Neural cell (in vitro differentiated cells): Measurements from ENCODE around the gene AMPH. TPM values are rescaled to one million over a fixed set of nuclear protein-coding genes. Genes with fewer than 3 reads are reported as not detected.

Experiments used
- H2AFZ ChIP-seq: fragments of 200-600, 300-800 bp; sonication (generic), shearing (Covaris generic); 2 replicates; pipeline ENCODE4 v1.6.0; 2014; ENCODE audit warnings: low read depth, mild to moderate bottlenecking, antibody characterized with exemption, low read length, moderate library complexity
- H3F3A ChIP-seq: fragments of 200-600 bp; shearing (Covaris generic); 2 replicates; pipeline ENCODE4 v1.6.1; 2016; ENCODE audit warnings: mild to moderate bottlenecking, moderate library complexity, mixed read lengths, antibody characterized with exemption, low read length; ENCODE audit not compliant: insufficient read depth, poor library complexity, severe bottlenecking
- H3K27ac ChIP-seq: fragments of 200-600, 300-800 bp; sonication (generic), shearing (Covaris generic); 2 replicates; pipeline ENCODE4 v1.5.1; 2014; ENCODE audit warnings: mild to moderate bottlenecking, low read length, moderate library complexity
- H3K27me3 ChIP-seq: fragments of 300-800, 200-600 bp; sonication (generic), shearing (Covaris generic); 2 replicates; pipeline ENCODE4 v1.6.0; 2014; ENCODE audit warnings: mild to moderate bottlenecking, low read depth, low read length, moderate library complexity; ENCODE audit not compliant: insufficient read depth
- H3K36me3 ChIP-seq: fragments of 300-800, 200-600 bp; sonication (generic), shearing (Covaris generic); 2 replicates; pipeline ENCODE4 v1.5.1; 2014; ENCODE audit warnings: mild to moderate bottlenecking, antibody characterized with exemption, low read length, moderate library complexity; ENCODE audit not compliant: insufficient read depth
- H3K4me2 ChIP-seq: fragments of 300-800, 200-600 bp; sonication (generic), shearing (Covaris generic); 2 replicates; pipeline ENCODE4 v1.6.0; 2014; ENCODE audit warnings: mild to moderate bottlenecking, low read length
- H3K4me3 ChIP-seq: fragments of 300-800, 200-600 bp; sonication (generic), shearing (Covaris generic); 2 replicates; pipeline ENCODE4 v1.5.1; 2014; ENCODE audit warnings: mild to moderate bottlenecking, low read length, moderate library complexity
- H3K79me2 ChIP-seq: fragments of 200-600 bp; shearing (Covaris generic); replicated peaks from 2 replicates; pipeline ENCODE4 v1.6.0; 2014; ENCODE audit warnings: mild to moderate bottlenecking, low read length, moderate library complexity; ENCODE audit not compliant: insufficient read depth
- H3K9ac ChIP-seq: fragments of 300-800, 200-600 bp; sonication (generic), shearing (Covaris generic); 2 replicates; pipeline ENCODE4 v1.6.1; 2016; ENCODE audit warnings: mild to moderate bottlenecking, low read length, mixed read lengths
- H3K9me2 ChIP-seq: fragments of 200-600 bp; shearing (Covaris generic); 2 replicates; pipeline ENCODE4 v1.6.1; 2016; ENCODE audit warnings: mild to moderate bottlenecking, low read length, mixed read lengths; ENCODE audit not compliant: insufficient read depth
- H3K9me3 ChIP-seq: fragments of 200-600, 300-800 bp; sonication (generic), shearing (Covaris generic); 2 replicates; pipeline ENCODE4 v1.6.1; 2016; ENCODE audit warnings: mild to moderate bottlenecking, mixed run types, low read length, moderate library complexity, mixed read lengths
- H4K20me1 ChIP-seq: fragments of 200-600 bp; shearing (Covaris generic); 2 replicates; pipeline ENCODE4 v1.6.1; 2016; ENCODE audit warnings: mild to moderate bottlenecking, mixed run types; ENCODE audit not compliant: insufficient read depth
- CTCF ChIP-seq: fragments of 450-650 bp; IDR thresholded peaks from 2 replicates; pipeline ENCODE4 v1.5.1; 2014; ENCODE audit warnings: antibody characterized with exemption, mild to moderate bottlenecking, moderate library complexity; ENCODE audit not compliant: poor library complexity, severe bottlenecking
- EP300 ChIP-seq: fragments of 450-650 bp; conservative IDR thresholded peaks from 2 replicates; pipeline ENCODE4 v1.6.1; 2014; ENCODE audit warnings: antibody characterized with exemption, mild to moderate bottlenecking, moderate library complexity; ENCODE audit not compliant: poor library complexity, severe bottlenecking
- EZH2 ChIP-seq: fragments of 200-600, 300-800 bp; shearing (Covaris generic), sonication (generic); IDR thresholded peaks from 2 replicates; pipeline ENCODE4 v1.6.1; 2014; ENCODE audit warnings: antibody characterized with exemption, low read length, borderline replicate concordance, mild to moderate bottlenecking; ENCODE audit not compliant: insufficient read depth, poor library complexity, severe bottlenecking
- MXI1 ChIP-seq: fragments of 450-650 bp; conservative IDR thresholded peaks from 2 replicates; pipeline ENCODE4 v1.6.1; 2014; ENCODE audit warnings: antibody characterized with exemption, mild to moderate bottlenecking; ENCODE audit not compliant: poor library complexity, severe bottlenecking
- POLR2AphosphoS5 ChIP-seq: IDR thresholded peaks from 2 replicates; pipeline ENCODE4 v1.6.1; 2012
- RAD21 ChIP-seq: fragments of 450-650 bp; conservative IDR thresholded peaks from 2 replicates; pipeline ENCODE4 v1.6.1; 2014; ENCODE audit warnings: antibody characterized with exemption, mild to moderate bottlenecking, moderate library complexity
- REST ChIP-seq: IDR thresholded peaks from 2 replicates; pipeline ENCODE4 v1.6.1; 2012; ENCODE audit warnings: borderline replicate concordance
- SMC3 ChIP-seq: fragments of 450-650 bp; conservative IDR thresholded peaks from 2 replicates; pipeline ENCODE4 v1.6.1; 2014; ENCODE audit warnings: antibody characterized with exemption, mild to moderate bottlenecking, moderate library complexity; ENCODE audit not compliant: poor library complexity
- TAF1 ChIP-seq: IDR thresholded peaks from 2 replicates; pipeline ENCODE4 v1.6.1; 2012; ENCODE audit warnings: low read depth
- polyA plus RNA-seq: library from polyadenylated mRNA; depleted of rRNA; stranded (reverse); fragments of >200 nt; gene quantifications from 2 replicates; pipeline ENCODE4 v1.2.3, GENCODE V29; 2014

AMPH gene
- polyA plus RNA-seq, 1 donor from 2014 or later = 33.7 TPM

- Histone ChIP-seq H3K9me3 (no peaks in the 10 kb centered on the region), H3K9ac (no peak overlapping the region), H4K20me1 (no peaks in the 10 kb centered on the region), H2AFZ (no peak overlapping the region), H3K27ac (no peak overlapping the region), H3K4me3 (no peak overlapping the region), H3K9me2 (no peaks in the 10 kb centered on the region), H3F3A (no peaks in the 10 kb centered on the region), H3K4me2 (no peak overlapping the region), H3K79me2 (no peaks in the 10 kb centered on the region), H3K36me3 (no peaks in the 10 kb centered on the region), H3K27me3 (no peaks in the 10 kb centered on the region)
- TF ChIP-seq EZH2 (no peak), CTCF (no peak), EP300 (no peak), REST (no peak), POLR2AphosphoS5 (no peak), RAD21 (no peak), SMC3 (no peak), TAF1 (no peak), MXI1 (no peak)
Observed at GRCh38 chr7:38673795-38674194, 42.6 kb upstream of the AMPH start.

GRCh38 chr7:38671911-38672905, 41.0 kb upstream of the AMPH start:
- H3K27me3 ChIP-seq = no peaks in the 10 kb centered on the region
- no peak overlapping the region for H3K9ac ChIP-seq

More at GRCh38 chr7:38671911-38672905, 41.0 kb upstream of the AMPH start:
- H3K79me2 ChIP-seq = no peaks in the 10 kb centered on the region
- H4K20me1 ChIP-seq = no peaks in the 10 kb centered on the region
- H2AFZ ChIP-seq = no peak overlapping the region
- no peak overlapping the region for H3K27ac ChIP-seq
- no peak overlapping the region for H3K4me3 ChIP-seq
- H3K9me3 ChIP-seq = no peaks in the 10 kb centered on the region
- TF ChIP-seq EZH2 (no peak), RAD21 (no peak), POLR2AphosphoS5 (no peak), SMC3 (no peak), TAF1 (no peak), CTCF (no peak), MXI1 (no peak), REST (no peak), EP300 (no peak)
- H3K9me2 ChIP-seq = no peaks in the 10 kb centered on the region
- no peaks in the 10 kb centered on the region for H3F3A ChIP-seq
- no peaks in the 10 kb centered on the region for H3K36me3 ChIP-seq
- H3K4me2 ChIP-seq = no peak overlapping the region
